IPS-11a (cell line): ENCODE measurements around the gene IL2RA.
"Not testable (repeated sequence)": the region's sequence is repeated elsewhere in the genome, so short reads cannot be mapped to it uniquely, and the experiment has no call there.

Experiments
- H3K4me3 ChIP-seq: one replicate; pipeline ENCODE4 v1.5.1; 2013; ENCODE audit warnings: low read depth, low read length, control low read depth

IL2RA gene

DNA sequence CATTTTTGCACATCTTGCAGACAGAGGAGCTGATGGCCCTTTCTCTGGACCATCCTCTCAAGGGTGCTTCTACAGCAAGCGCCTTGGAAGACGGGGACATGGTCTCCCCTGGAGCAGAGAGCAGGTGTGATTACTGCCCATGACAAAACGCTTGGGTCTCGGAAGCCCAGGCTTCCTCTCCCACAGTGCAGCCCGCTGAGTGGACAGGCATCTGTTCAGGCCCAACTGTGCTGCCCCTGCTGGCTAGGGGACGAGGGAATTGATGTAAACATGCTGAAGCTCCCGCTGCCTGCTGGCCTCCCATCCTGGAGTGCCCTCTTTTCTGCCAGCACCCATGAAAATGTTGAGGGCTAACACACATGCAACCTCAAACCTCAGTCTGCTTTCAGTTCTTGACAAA, 99.1 kb downstream of the IL2RA start:
- H3K4me3 ChIP-seq: no peak overlapping the region

DNA sequence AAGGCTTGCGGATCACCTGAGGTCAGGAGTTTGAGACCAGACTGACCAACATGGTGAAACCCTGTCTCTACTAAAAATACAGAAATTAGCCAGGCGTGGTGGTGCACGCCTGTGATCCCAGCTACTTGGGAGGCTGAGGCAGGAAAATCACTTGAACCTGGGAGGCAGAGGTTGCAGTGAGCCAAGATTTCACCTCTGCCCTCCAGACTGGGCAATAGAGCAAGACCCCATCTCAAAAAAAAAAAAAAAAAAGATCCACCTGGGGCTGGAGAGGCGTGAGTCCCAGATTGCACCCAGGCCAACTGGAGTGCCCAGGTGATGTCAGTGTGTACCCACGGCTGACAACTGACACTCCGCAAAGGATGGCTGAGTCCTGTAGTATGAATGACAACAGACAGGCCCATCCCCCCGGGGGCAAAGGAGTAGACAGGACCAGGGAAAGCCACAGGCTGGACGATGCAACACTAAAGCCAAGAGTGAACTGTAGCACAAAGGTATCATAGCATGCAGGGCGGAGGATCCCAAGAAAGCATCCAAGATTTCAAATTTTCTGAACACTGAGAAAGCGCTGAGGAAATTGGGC, 99.7 kb downstream of the IL2RA start:
- H3K4me3 ChIP-seq: not testable (repeated sequence)

DNA sequence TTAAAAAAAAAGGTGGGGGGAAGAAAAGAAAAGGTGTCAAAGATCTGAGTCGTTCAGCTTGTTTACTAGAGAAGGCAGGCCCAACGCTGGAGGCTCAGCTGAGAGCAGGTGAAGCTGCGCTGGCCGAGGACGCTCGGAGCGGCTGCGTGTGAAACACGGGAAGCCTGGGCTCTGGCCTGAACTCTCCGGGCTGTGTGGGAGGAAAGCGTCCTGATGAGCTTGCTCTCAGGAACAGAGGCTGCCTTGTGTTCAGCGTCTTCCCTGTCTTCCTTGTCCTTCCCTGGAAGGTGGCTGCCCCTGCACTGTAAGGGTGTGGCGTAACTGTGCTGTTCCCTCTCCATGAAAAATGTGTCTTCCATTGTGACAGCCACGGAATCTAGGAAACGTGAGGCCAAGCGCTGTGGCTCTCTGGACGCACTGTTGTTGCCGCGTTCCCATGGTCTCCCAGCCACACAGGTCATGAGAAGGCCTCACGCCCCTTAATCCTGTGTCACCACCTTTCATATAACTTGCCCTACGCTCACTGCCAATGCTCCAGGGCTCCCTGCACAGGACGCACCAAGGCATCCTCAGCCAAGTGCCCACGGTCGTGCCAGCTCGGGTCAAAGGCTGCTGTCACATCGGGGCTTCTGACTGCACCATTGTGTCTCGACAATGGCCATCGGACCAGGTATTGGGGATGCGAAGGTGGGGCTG, 100.6 kb downstream of the IL2RA start:
- H3K4me3 ChIP-seq: no peak overlapping the region

DNA sequence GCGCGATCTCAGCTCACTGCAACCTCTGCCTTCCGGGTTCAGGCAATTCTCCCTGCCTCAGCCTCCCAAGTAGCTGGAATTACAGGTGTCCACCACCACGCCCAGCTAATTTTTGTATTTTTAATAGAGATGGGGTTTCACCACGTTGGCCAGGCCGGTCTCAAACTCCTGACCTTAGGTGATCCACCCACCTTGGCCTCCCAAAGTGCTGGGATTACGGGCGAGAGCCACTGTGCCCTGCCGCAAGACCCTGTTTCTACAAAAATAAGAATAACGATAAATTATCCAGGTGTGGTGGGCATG, 101.2 kb downstream of the IL2RA start:
- H3K4me3 ChIP-seq: not testable (repeated sequence)
